ENCODE data around the gene SHROOM4. TPM values are rescaled to one million over a fixed set of nuclear protein-coding genes. Genes with fewer than 3 reads are reported as not detected.

SHROOM4 gene
- total RNA-seq, 1 experiment from 2014 or later, result 2.1 TPM

GRCh38 chrX:50798783-50799182, 15.2 kb downstream of the SHROOM4 start:
- Histone ChIP-seq H2BK20ac (ENCODE audit: low read depth, low read length, poor library complexity, severe bottlenecking) (no peak overlapping the region), H2BK120ac (ENCODE audit: low read depth, low read length, poor library complexity, severe bottlenecking) (no peak overlapping the region), H2BK12ac (ENCODE audit: insufficient read length, low read depth, low read length) (no peak overlapping the region), H4K8ac (replicated peaks; ENCODE audit: insufficient read length, low read depth, low read length) (no peak overlapping the region), H3T11ph (ENCODE audit: low read length) (no peak overlapping the region), H3K23ac (ENCODE audit: insufficient read length, low read depth, low read length) (no peak overlapping the region), H3K56ac (ENCODE audit: insufficient read length, low read depth, low read length) (no peak overlapping the region), H4K91ac (ENCODE audit: insufficient read length, low read depth, low read length) (no peak overlapping the region), H3K14ac (ENCODE audit: insufficient read depth, low read length) (no peak overlapping the region), H3K23me2 (ENCODE audit: insufficient read length, low read depth, low read length, poor library complexity, severe bottlenecking) (no peaks in the 10 kb centered on the region), H2AFZ (ENCODE audit: low read length) (no peak overlapping the region), H3K27ac (ENCODE audit: insufficient read length, low read depth, low read length) (no peak overlapping the region), H2AK5ac (ENCODE audit: insufficient read length, low read length) (no peak overlapping the region), H3K79me2 (ENCODE audit: insufficient read depth, low read length) (no peaks in the 10 kb centered on the region), H3K9ac (ENCODE audit: extremely low read depth, insufficient read length, low read length) (no peak overlapping the region), H2BK15ac (ENCODE audit: low read depth, low read length) (no peak overlapping the region), H4K20me1 (ENCODE audit: control insufficient read depth, insufficient read depth, insufficient read length) (no peaks in the 10 kb centered on the region), H3K4me1 (ENCODE audit: insufficient read depth, low read length) (peaks cover 8% of the 10 kb centered on the region; the same call in 1 of the 2 replicates), H3K4ac (ENCODE audit: low read depth, low read length) (no peak overlapping the region), H3K4me2 (ENCODE audit: insufficient read depth, insufficient read length, low read length) (no peak overlapping the region), H3K18ac (ENCODE audit: insufficient read length, low read depth, low read length) (no peak overlapping the region), H4K5ac (ENCODE audit: insufficient read length, low read depth, low read length) (no peak overlapping the region), H3K27me3 (ENCODE audit: insufficient read depth, low read length) (no peaks in the 10 kb centered on the region), H3K9me3 (ENCODE audit: control insufficient read depth, low read depth, low read length) (no peaks in the 10 kb centered on the region), H2BK5ac (ENCODE audit: insufficient read length, low read length) (no peak overlapping the region), H3K79me1 (ENCODE audit: insufficient read depth, low read depth, low read length, poor library complexity, severe bottlenecking) (no peaks in the 10 kb centered on the region)
- Mint-ChIP-seq H3K27ac (no peak overlapping the region), H3K36me3 (ENCODE audit: insufficient read depth in 1 of 3, low read depth in 3 of 3) (peaks cover 0 to 3% (median 0%) of the 10 kb centered on the region in 3 experiments; a peak in 1 of 7 replicates), H3K4me1 (peaks cover 11 to 15% of the 10 kb centered on the region in 2 experiments), H3K27me3 (ENCODE audit: low read depth) (no peaks in the 10 kb centered on the region; the same call in 1 of the 2 replicates), H3K9me3 (peaks cover 66 to 72% of the 10 kb centered on the region in 2 experiments), H3K4me3 (no peak overlapping the region)
- no peak for DNase-seq
- TF ChIP-seq CTCF (conservative IDR thresholded peaks at IDR 0.05), result no peak
- whole genome bisulfite sequencing (ENCODE audit: extremely low coverage, insufficient read length, low lambda C conversion rate), result no CpG with 5 or more reads among the region's 4 CpGs
